ENCODE measurements around the gene NECAB3. TPM values are rescaled to one million over a fixed set of nuclear protein-coding genes. Genes with fewer than 3 reads are reported as not detected.

NECAB3 gene
- total and polyA plus RNA-seq, 2 of the 13 experiments (the other 11 are each of a cell fraction or from before 2014, with no cell fraction given): 61.5 to 65.5 TPM

- TF ChIP-seq REST (IDR thresholded peaks at IDR 0.05; ENCODE audit: borderline replicate concordance in 1 of 2, low read depth in 1 of 2, low read length in 2 of 2) (0 out of 4 replicates have a peak, but pooled peaks of 1 of the 2 experiments have one; percentile 31), ZNF619 (CRISPR knock-in tag; IDR thresholded peaks at IDR 0.05) (peak; percentile 86), BORCS8-MEF2B (CRISPR knock-in tag; IDR thresholded peaks at IDR 0.05) (peak; percentile 64), TOPORS (CRISPR knock-in tag; IDR thresholded peaks at IDR 0.05) (peak; percentile 98), ZNF607 (CRISPR knock-in tag; IDR thresholded peaks at IDR 0.05; ENCODE audit: borderline replicate concordance) (peak; percentile 76; the same call in 1 of the 2 replicates), ZNF17 (CRISPR knock-in tag; IDR thresholded peaks at IDR 0.05) (no peak), FOSL2 (CRISPR knock-in tag; IDR thresholded peaks at IDR 0.05) (peak; percentile 71), ZNF615 (CRISPR knock-in tag; IDR thresholded peaks at IDR 0.05; ENCODE audit: borderline replicate concordance) (no peak), ZFY (CRISPR knock-in tag; IDR thresholded peaks at IDR 0.05) (peak; percentile 13; the same call in 1 of the 2 replicates), FOSL1 (CRISPR knock-in tag; IDR thresholded peaks at IDR 0.05; ENCODE audit: borderline replicate concordance) (no peak), STAT6 (CRISPR knock-in tag; IDR thresholded peaks at IDR 0.05; ENCODE audit: borderline replicate concordance) (peak; percentile 52; the same call in 1 of the 2 replicates), KLF13 (CRISPR knock-in tag; IDR thresholded peaks at IDR 0.05) (no peak), TFDP2 (CRISPR knock-in tag; IDR thresholded peaks at IDR 0.05) (peak; percentile 64; the same call in 1 of the 2 replicates), XBP1 (CRISPR knock-in tag; IDR thresholded peaks at IDR 0.05) (no peak)
- TF ChIP-seq, protein P1, sequence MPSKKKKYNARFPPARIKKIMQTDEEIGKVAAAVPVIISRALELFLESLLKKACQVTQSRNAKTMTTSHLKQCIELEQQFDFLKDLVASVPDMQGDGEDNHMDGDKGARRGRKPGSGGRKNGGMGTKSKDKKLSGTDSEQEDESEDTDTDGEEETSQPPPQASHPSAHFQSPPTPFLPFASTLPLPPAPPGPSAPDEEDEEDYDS (CRISPR knock-in tag; IDR thresholded peaks at IDR 0.05): peak; percentile 62; the same call in 1 of the 2 replicates
- TF ChIP-seq, protein P2, sequence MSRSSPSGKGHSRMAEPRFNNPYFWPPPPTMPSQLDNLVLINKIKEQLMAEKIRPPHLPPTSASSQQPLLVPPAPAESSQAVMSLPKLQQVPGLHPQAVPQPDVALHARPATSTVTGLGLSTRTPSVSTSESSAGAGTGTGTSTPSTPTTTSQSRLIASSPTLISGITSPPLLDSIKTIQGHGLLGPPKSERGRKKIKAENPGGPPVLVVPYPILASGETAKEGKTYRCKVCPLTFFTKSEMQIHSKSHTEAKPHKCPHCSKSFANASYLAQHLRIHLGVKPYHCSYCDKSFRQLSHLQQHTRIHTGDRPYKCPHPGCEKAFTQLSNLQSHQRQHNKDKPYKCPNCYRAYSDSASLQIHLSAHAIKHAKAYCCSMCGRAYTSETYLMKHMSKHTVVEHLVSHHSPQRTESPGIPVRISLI (CRISPR knock-in tag; IDR thresholded peaks at IDR 0.05; ENCODE audit: borderline replicate concordance): peak; percentile 99
- TF ChIP-seq, protein P3, sequence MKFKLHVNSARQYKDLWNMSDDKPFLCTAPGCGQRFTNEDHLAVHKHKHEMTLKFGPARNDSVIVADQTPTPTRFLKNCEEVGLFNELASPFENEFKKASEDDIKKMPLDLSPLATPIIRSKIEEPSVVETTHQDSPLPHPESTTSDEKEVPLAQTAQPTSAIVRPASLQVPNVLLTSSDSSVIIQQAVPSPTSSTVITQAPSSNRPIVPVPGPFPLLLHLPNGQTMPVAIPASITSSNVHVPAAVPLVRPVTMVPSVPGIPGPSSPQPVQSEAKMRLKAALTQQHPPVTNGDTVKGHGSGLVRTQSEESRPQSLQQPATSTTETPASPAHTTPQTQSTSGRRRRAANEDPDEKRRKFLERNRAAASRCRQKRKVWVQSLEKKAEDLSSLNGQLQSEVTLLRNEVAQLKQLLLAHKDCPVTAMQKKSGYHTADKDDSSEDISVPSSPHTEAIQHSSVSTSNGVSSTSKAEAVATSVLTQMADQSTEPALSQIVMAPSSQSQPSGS (CRISPR knock-in tag; IDR thresholded peaks at IDR 0.05): peak; percentile 71
These were observed 27.6 kb upstream of the NECAB3 start (continued) for GRCh38 chr20:33701629-33702450.
